Epithelial cell of prostate (primary cell): ENCODE measurements around the gene BHLHA15.

ENCODE experiments used
- DNase-seq: peaks from one replicate; pipeline ENCODE4 v3.0.0-alpha.2; 2011; ENCODE audit warnings: low read depth, low spot score
- H3K27ac ChIP-seq: fragments of 450-650 bp; 2 replicates; pipeline ENCODE4 v1.5.1; 2017; ENCODE audit warnings: mild to moderate bottlenecking

BHLHA15 gene

DNA sequence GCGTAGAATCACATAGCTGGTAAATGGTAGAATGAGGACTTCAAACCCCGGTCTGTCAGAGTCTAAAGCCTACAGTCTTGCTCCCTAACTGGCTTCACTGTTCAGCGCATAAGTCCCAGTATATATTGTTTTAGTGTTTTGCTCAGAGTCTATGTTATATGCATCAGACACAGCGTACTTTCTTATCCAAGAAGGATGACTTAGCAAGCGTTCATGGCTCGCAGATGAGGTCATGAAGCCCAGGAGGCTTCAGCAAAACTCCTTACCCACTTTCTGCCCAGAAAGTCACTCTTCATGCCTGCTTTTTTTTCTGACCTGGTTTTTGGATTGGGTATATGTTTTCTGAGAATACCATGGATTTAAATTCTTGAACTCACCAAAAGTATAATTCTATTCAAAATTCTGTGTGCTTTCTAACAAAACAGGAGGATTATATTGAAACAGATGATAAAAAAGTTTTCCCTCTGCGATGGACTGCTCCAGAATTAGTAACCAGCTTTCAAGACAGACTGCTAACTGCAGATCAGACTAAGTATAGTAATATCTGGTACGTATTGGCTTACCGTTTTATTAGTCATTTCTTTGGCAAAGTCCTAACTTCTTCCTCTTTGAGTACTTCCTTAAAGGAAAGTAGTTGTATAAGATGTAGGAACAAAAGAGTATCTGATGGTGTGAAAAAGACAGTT, 24.6 kb upstream of the BHLHA15 start:
- peak; percentile 18 for DNase-seq
- H3K27ac ChIP-seq, result peak overlapping the region; percentile 49

DNA sequence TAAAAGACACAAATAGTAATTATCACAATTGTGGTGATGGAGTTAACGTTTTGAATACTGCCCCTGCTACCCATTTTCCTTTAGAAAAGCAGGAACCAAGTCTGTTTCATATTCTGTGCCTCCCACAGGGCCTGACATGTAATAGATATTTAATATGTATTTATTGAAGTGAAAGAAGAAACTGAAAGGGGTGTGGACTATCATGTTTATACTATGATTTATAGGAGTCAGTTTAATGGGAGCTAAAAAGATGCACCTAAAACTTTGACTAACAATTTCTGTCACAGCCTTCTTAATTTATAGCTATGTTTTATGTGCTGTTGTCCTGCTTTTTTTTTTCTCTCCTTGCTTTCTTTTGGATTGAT, 24.1 kb upstream of the BHLHA15 start:
- H3K27ac ChIP-seq, result peak overlapping the region; percentile 49

DNA sequence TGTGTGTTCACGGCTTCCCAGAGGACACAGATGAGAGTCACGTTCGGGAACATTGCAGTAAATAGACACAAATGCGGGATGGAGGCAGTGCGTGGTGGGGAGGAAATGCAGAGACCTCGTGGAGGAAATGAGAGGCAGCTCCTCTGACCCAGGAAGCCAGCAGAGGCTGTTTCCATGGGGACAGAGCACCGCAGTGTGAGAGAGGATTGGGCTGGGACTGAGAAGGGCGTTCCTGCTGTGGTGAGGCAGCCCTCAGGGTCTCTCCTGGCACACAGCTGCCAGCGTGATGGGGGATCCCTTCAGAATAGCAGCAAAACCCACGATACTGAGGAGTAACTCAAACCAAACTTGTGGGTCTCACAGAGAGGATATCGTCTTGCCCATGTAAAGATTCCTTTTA, 21.7 kb upstream of the BHLHA15 start:
- no peak for DNase-seq
- no peak overlapping the region for H3K27ac ChIP-seq

More for the DNA sequence above, 24.1 kb upstream of the BHLHA15 start:
- no peak for DNase-seq

DNA sequence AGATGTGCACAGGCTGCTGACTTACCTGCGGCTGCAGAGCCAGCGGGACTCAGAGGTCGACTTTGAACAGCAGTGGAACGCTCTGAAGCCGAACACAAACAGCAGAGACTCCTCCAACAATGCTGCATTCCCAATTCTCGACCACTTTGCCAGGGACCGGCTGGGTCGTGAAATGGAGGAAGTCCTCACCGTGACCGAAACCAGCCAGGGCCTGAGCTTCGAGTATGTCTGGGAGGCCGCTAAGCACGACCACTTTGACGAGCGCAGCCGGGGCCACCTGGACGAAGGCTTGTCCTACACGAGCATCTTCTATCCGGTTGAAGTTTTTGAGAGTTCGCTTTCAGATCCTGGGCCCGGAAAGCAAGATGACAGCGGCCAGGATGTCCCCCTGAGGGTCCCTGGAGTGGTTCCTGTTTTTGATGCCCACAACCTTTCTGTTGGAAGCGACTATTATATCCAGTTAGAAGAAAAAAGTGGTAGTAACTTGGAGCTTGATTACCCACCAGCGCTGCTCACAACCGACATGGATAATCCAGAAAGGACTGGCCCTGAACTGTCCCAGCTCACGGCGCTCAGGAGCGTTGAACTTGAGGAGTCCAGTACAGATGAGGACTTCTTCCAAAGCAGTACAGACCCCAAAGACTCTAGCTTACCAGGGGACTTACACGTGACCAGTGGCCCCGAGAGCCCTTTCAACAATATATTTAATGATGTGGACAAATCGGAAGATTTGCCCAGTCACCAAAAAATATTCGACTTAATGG, 19.4 kb upstream of the BHLHA15 start:
- no peak overlapping the region for H3K27ac ChIP-seq
- no peak for DNase-seq

DNA sequence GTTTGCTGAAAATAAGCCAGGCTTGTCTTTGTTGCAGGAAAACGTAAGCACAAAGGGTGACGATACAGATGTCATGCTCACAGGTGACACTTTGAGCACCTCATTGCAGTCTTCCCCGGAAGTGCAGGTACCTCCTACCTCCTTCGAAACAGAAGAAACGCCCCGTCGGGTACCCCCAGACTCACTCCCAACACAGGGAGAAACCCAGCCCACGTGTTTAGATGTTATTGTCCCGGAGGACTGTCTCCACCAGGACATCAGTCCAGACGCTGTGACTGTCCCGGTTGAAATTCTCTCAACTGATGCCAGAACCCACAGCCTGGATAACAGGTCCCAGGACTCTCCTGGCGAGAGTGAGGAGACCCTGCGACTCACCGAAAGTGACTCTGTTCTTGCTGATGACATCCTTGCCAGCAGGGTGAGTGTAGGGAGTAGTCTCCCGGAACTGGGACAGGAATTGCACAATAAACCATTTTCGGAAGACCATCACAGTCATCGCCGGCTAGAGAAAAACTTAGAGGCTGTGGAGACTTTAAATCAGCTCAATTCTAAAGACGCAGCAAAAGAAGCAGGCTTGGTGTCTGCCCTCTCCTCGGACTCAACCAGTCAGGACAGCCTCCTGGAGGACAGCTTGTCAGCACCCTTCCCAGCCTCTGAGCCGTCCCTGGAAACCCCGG, 18.3 kb upstream of the BHLHA15 start:
- DNase-seq, result no peak

DNA sequence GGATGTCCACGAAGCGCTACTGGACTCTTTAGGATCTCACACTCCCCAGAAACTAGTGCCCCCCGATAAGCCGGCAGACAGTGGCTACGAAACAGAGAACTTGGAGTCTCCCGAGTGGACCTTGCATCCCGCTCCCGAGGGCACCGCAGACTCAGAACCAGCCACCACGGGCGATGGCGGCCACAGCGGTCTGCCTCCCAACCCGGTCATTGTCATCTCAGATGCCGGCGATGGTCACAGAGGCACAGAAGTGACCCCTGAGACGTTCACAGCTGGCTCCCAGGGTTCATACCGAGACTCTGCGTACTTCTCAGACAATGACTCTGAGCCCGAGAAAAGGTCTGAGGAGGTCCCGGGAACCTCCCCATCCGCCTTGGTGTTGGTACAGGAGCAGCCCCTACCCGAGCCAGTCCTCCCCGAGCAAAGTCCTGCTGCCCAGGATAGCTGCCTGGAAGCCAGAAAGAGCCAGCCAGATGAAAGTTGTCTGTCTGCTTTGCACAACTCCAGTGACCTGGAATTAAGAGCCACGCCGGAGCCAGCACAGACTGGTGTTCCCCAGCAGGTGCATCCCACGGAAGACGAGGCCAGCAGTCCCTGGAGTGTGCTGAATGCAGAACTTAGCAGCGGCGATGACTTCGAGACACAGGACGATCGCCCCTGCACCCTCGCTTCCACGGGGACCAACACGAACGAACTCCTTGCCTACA, 17.6 kb upstream of the BHLHA15 start:
- no peak overlapping the region for H3K27ac ChIP-seq

More for the DNA sequence above, 18.3 kb upstream of the BHLHA15 start:
- no peak overlapping the region for H3K27ac ChIP-seq

DNA sequence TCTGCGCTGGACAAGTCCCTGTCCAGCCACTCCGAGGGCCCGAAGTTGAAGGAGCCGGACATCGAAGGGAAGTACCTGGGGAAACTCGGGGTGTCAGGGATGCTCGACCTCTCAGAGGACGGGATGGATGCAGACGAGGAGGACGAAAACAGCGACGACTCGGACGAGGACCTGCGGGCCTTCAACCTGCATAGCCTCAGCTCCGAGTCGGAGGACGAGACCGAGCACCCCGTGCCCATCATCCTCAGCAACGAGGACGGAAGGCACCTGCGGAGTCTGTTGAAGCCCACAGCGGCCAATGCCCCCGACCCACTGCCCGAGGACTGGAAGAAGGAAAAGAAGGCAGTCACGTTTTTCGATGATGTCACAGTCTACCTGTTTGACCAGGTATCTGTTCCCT, 17.1 kb upstream of the BHLHA15 start:
- no peak for DNase-seq

More for the DNA sequence above, 17.6 kb upstream of the BHLHA15 start:
- no peak for DNase-seq

DNA sequence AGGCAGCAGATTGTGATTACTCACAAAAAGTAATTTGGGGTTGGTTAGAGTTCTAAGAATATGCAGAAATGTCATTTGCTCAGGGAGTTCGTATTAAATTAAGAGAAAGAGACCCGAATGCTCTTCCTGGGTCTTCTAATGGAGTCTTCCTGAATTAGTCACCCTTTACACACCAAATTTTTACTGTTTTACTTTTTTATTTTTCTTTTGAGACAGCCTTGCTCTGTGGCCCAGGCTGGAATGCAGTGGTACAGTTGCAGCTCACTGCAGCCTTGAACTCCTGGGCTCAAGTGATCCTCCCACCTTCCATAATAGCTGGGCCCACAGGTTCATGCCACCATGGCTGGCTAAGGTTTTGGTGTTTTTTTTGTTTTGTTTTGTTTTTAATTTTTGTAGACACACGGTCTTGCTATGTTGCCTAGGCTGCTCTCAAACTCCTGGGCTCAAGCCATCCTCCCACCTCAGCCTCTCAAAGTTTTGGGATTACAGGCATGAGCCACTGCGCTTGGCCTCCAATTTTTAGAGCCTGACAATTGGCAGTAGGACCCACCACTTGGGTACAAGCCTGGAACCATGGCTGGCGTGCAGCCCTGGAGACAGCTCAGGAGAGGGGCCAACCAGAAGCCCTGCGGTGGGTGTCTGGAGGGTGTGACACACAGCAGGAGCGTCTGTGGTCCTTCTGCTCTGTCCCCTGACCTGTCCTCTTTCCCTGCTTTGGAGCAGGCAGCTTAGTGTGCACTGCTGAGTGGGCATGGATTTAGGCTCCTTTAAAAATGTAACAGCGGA, 16.4 kb upstream of the BHLHA15 start:
- no peak overlapping the region for H3K27ac ChIP-seq
- DNase-seq, result no peak

More for the DNA sequence above, 17.1 kb upstream of the BHLHA15 start:
- no peak overlapping the region for H3K27ac ChIP-seq

DNA sequence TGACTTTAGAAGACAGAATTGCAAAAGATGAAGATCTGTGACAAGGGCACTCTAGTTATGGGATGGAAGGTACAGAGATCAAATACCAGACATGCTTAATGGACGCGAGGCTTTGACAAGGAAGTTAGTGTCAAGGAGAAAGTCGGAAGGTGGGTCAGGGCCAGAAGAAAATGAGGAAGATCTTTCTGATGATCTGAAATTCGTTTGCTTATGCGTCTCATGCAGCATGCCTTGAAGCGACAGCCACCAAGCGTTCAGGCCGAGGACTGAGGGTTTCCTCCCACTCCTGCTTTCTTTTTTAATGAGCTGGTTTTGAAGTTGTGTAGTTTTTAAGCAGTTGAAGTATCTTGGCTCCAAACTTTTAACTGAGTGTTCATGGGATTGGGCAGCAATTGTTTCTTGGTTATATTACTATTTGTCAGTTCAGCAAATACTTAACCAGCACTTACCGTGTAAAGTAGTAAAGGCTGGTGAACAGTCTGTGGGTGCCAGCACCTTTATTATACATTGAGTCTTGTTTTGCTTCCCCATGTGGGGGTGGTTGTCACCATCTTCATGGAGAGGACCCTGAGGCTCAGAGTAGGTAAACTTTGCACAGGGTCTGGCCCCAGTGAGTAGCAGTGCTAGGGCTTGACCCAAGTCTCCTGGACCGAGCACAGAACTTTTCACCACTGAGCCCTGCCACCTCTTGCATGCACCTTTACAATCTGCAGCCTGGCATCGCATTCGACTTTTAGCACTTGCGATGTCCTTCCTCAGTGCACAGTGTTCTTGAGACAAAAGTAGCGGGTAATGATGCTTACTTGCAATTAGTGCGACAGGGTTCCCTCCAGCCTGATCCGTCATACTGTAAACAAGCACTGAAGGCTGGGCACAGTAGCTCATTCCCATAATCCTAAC, 14.3 kb upstream of the BHLHA15 start:
- no peak overlapping the region for H3K27ac ChIP-seq
- no peak for DNase-seq

DNA sequence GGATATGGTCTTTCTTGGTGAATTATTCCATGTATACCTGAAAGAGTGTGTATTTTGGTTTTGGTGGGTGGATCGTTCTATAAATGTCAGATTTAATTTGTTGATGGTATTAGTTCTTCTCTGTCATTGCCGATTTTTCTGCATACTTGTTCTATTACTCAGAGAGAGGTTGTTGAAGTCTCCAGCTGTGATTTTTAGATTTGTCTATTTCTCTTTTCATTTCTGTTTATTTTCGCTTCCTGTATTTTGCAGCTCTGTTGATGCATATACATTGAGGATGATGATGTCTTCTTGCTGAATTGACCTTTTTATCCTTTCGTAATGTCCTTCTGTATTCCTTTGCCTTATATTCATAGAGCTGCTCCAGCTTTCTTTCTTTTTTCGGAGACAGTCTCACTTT, 12.1 kb upstream of the BHLHA15 start:
- DNase-seq, result no peak
- no peak overlapping the region for H3K27ac ChIP-seq

DNA sequence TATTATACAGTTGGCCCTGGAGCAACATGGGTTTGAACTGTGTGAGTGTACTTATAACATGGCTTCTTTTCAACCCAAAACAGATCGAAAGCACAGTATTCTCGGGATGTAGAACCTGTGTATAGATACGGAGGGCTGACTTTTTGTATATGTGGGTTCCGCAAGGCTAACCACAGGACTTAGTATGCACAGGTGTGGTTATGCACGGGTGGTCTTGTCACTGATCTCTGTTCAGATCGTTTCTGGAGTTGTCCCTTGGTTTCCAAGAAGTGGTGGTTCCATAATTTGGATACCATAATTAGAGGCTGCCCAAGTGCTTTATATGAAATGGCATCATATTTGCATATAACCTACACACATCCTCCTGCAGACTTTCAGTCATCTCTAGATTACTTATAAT, 10.9 kb upstream of the BHLHA15 start:
- H3K27ac ChIP-seq, result no peak overlapping the region
- DNase-seq, result no peak

DNA sequence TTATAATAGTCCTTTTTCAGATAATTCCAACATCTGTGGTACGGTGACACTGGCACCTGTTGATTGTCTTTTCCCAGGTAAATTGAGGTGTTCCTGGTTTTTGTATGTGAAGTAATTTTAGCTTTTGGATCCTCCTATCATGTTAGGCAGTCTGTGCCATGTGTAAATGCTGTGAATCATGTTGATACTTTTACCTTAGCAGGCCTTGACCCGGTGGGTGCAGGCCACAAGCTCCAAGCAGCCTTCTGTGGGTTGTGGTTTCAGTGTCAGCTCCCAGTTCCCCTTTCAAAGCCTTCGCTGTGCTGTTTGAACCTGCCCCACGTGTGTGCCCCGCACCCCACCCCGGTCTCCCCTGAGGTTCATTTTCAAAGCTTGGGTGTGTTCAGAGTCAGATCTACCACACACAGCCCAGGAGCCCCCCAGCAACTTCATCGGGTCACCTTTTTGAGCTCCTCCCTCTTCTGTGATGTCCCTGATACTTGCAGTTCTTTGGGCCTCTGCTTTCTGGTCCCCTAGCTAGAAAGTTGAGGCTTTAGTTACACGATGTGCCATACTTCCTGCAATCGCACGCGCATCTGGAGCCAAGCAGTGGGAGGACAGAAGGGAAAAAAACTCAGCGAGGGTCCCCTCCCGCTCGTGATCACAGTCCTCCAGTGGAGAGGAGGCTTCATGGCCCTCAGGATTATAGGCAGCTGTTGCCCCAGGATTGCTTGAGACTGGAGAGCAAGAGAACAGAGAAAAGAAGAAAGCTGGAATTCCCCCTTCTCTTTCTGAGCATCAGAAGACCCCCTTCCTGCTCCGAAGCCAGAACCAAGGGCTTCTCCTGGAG, 8.7 kb upstream of the BHLHA15 start:
- DNase-seq, result no peak
- H3K27ac ChIP-seq, result no peak overlapping the region

DNA sequence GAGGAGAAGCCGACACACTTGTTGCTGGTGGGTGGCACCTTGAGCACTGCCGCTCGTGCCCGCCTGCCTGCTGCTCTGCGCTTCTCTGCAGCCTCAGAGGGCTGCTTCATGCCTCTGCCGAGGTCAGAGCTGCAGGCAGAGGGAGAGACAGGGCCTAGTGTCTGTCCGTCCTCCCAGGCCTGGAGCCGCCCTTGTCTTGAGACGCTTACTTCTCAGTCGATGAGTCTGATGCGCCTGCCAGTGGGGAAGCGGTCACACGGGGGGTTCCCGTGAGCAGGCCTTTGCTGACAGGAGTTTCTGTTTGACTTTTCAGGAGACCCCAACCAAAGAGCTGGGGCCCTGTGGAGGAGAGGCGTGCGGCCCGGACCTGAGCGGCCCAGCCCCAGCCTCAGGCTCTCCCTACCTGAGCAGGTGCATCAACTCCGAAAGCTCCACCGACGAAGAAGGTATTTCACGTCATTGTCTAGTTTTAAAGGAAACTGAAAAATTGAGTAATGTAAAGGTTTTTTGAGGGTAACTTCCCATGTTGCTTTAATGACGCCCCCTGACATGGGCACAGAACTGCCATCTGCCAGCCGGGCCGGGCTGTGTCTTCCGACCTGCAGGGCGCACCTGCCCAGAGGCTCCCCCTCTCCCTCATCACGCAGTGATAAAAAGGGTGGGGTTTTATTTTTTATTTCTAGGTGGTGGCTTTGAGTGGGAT, 7.8 kb upstream of the BHLHA15 start:
- no peak overlapping the region for H3K27ac ChIP-seq

DNA sequence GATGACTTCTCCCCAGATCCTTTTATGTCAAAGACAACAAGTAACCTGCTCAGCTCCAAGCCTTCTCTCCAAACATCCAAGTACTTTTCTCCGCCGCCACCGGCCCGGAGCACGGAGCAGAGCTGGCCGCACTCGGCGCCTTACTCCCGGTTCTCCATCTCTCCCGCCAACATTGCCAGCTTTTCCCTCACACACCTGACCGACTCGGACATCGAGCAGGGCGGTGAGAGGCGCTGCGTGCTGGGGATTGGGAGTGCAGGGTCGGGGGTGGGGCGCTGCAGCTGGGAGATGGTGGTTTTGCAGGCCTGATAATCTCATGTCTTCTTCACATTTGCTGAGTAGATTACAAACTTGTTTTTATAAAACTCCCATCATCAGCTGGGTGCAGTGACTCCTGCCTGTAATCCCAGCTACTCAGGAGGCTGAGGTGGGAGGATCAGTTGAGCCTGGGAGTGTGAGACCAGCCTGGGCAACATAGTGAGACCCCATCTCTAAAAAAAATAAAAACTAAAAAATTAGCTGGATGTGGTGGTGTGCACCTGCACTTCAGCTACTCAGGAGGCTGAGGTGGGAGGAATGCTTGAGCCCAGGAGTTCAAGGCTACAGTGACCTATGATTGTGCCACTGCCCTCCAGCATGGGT, 7.2 kb upstream of the BHLHA15 start:
- DNase-seq, result no peak
- no peak overlapping the region for H3K27ac ChIP-seq

More for the DNA sequence above, 7.8 kb upstream of the BHLHA15 start:
- no peak for DNase-seq

DNA sequence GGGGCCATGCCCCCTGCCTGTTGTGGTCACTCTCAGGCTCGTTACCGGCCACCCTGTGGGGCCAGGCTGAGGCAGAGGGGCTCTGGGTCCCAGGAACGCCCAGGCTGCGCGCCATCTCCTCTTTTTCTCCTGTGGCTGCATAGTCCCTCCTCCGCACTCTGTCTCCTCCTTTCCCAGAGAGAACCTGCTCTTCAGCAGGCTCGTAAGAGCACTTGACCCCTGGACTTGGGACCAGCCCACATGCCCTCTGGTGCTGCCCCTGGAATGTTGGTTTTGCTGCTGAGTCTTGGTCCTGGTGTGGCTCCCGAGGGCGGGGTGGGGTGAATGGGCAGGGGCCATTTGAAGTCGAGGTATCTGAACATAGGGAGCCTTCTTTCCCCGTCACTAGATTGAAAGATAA, 6.6 kb upstream of the BHLHA15 start:
- DNase-seq, result no peak
- H3K27ac ChIP-seq, result no peak overlapping the region

DNA sequence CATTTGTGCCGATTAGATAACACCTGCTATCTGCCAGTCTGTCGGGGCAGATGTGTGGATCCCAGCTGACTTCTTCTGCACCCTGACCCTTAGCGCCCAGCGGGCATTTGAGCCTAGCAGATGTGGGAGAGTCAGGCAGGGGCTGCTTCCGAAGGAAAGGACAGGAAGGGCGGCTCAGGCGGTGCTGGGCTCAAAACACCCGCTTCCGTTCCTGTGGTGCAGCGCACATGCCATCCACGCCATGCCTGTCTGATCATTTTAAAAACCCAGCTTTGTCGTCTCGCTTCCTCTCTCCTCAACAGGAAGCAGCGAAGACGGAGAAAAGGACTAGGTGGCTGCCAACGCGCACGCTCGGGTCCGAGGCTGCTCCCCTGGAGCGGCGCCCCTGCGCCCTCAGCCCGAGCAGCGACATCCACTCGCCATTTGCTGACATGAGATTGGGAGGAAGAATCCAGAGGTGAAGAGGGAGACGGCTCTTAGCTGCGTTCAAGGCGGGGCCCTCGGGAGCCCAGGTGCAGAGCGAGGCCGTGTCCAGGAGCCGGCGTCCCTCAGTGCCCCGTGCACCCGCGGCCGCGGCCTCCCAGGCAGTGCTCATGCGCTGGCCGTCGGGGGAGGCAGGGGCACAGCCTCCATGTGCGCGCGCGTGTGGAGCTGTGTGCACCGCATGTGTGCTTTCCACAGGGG, 5.9 kb upstream of the BHLHA15 start:
- DNase-seq, result no peak
- no peak overlapping the region for H3K27ac ChIP-seq
